HG03159 (cell line): Measurements from ENCODE around the gene NKTR.
"Not testable (repeated sequence)": the region's sequence is repeated elsewhere in the genome, so short reads cannot be mapped to it uniquely, and the experiment has no call there.

Source experiments
- ATAC-seq: cut with Tn5 transposase; IDR thresholded peaks from one replicate; pipeline ENCODE4 v1.9.1; 2021; ENCODE audit warnings: mild to moderate bottlenecking, moderate library complexity; ENCODE audit not compliant: unreplicated experiment

The NKTR gene

GRCh38 chr3:42593635-42594034 is 6.9 kb upstream of the NKTR start:
- ATAC-seq, result no peak

DNA sequence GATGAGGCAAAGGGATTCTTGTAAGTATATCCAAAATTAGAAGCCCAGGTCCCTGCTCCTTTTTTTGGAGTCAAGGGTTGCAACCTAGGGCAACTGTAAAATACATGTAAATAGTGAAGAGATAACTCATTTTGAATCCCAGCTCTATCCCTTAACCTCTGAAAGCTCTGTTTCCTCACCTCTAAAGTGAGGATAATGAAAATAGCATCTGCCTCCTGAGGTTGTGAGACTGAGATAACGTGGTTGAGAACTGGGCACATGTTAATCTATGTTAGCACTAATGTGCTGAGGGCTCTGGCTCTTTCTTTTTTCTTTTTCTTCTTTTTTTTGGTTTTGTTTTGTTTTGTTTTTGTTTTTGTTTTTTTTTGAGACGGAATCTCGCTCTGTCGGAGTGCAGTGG is 4.8 kb upstream of the NKTR start:
- no peak for ATAC-seq

- not testable (repeated sequence) for ATAC-seq
These were observed 3.4 kb upstream of the NKTR start for GRCh38 chr3:42597098-42597497.

DNA sequence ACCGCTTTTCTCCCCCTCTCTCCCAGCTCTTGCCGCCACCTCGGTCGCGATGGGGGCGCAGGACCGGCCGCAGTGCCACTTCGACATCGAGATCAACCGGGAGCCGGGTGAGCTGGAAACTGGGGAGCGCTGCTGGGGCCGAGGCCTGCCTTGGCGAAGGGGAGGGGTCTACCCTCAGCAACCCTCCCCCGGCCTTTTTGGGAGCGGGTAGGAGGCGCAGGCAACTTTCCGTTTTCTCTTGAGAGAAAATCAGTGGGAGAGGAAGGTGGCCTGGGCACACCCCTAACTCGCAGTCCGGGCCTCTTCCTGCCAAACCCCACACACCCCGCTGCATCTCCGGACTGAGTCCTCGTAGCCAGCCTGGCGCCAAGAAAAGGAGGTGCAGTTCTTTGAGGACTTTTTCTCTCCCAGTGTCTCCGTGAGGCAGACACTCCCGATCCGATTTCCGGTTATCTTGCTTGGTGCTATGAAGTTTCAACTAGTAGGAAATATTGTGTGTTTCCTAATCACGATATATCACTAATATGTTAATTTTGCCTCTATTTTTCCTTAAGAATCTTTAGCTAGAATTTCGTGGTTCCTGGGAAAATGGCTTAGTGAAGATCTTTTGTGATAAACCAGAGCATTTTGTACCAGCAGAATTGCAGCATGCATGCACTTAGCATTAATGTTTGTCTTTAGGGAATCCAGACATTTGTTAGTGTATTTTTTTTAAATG is 631 bp downstream of the NKTR start:
- peak; percentile 16 for ATAC-seq

GRCh38 chr3:42601896-42602581 is 1.6 kb downstream of the NKTR start:
- no peak for ATAC-seq

- no peak for ATAC-seq
These were observed 2.5 kb downstream of the NKTR start for GRCh38 chr3:42602961-42603360.

DNA sequence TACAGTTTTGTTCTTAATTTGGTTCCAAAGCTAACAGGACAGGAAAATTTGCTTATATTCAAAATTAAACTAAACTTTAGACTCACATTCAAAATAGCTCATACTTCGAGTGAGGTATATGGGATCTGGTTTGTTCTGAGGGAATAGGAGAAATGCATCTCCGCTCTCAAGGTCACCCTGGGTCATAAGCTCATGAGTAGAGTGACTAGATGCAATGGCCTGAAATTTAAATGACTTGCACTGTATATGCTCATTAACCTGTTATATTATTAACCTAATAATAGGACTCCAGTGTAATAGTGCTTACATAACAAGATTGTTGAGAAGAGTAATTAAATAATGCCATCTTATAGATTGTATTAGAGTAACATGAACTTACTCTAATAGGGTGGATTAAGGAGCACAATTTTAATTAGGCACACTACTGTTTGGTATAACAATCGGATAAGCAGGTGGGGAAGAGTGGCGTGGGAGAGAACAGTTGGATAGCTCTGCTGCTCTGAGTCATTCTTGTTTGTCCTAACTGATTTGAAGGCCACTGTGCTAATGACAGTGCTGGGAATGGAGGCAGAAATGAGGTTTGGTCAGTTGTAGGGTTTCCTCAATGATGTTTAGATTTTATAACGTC is 5.2 kb downstream of the NKTR start:
- ATAC-seq, result no peak

DNA sequence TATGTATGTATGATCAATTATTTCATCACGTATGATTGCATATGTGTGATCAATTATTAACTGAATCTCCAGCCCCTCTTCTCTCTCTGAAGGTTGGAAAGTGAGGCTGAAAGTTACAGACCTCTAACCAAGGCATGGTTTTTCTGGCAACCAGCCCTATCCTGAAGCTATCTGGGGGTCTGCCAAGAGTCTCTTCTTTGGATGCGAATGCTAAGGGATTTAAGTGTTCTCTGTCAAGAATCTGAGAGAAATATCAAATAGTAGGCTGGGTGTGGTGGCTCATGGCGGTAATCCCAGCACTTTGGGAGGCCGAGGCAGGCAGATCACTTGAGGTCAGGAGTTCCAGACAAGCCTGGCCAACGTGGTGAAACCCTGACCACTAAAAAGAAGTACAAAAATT is 8.1 kb downstream of the NKTR start:
- ATAC-seq, result no peak

GRCh38 chr3:42610976-42611375 is 10.5 kb downstream of the NKTR start:
- ATAC-seq, result no peak

DNA sequence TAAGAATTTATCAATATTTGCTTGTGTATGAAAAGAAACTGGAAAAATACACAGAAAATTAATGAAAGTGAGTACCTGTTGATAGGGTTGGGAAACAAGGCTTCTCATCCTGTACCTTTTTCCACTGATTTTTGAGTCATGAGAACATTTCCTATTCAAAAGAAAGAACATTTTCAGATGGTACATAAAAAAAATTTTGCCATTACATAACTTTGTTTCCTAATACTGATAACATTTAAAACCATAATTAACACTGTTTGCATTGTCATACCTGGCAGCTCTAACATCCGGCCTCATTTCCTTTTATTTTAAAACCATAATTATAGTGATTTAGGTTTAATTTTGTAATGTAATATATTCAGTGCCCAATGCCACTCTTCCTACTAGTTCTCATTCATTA is 11.7 kb downstream of the NKTR start:
- no peak for ATAC-seq

DNA sequence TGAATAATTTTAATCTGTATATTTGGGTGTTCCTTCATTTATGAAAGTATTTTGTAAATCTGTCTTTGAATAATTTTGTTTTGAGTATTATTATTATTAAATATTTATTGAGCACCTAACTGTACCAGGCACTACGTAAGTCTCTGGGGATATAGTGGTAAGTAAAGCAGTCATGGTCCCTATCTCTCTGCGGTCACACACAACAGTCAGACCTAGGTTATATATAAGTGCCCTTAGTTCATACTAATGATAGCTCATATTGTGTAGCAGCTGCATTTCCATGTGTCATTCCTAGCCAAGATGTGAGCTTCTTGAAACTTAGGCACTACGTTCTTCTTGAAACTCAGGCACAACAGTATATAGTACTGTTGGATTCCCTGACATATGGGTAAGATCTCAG is 12.4 kb downstream of the NKTR start:
- peak; percentile 57 for ATAC-seq

DNA sequence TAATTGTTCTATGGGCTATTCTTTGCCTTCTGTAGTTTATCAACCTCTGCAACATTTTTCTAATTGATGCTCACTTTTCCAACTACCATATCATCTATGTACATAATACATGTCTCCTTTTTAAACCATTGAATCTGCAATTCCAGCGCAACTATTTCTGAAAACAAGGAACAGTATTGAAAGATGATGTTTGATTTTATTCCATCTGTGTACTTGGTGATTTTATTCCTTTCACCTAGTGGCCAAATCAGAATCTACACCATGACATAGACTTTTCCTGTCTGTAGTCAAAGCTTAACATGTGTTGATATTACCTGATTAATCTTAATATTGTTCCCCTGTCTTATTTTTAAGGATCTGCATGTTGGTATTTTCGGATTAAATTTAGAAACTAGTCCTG is 13.0 kb downstream of the NKTR start:
- no peak for ATAC-seq

DNA sequence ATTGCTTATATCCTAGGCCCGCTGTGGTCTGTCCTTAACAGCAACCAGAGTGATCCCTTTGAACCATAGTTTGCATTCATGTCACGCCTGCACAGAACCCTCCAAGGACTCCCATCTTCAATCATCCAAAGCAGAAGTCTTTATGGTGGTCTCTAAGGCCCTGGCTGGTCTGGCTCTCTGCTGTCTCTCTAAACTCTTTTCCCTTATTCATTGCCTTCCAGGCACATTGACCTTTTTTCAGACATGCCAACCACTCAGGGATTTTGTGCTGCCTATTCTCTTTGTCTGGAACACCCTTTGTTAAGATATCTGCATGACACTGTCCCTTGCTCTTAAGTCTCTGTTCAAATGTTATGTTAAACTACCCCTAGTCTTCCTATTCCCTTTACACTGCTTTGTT is 31.1 kb downstream of the NKTR start:
- no peak for ATAC-seq

GRCh38 chr3:42632146-42632545 is 31.7 kb downstream of the NKTR start:
- no peak for ATAC-seq

DNA sequence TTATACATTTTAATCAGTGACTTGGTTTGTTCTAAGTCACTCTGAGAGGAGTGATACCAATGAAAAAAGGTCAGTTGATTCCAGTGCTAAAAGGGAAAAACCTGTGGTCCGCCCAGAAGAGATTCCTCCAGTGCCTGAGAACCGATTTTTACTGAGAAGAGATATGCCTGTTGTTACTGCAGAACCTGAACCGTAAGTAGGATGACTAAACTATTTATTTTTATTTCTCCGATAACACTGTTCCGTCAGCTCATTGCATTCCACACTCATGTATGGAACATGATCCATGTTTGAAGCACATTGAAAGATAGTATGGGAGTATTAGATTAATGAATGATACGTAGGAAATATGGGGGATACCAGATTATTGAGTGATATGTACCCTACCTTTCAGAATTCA is 33.1 kb downstream of the NKTR start:
- ATAC-seq, result no peak

GRCh38 chr3:42635111-42635510 is 34.6 kb downstream of the NKTR start:
- ATAC-seq, result no peak

DNA sequence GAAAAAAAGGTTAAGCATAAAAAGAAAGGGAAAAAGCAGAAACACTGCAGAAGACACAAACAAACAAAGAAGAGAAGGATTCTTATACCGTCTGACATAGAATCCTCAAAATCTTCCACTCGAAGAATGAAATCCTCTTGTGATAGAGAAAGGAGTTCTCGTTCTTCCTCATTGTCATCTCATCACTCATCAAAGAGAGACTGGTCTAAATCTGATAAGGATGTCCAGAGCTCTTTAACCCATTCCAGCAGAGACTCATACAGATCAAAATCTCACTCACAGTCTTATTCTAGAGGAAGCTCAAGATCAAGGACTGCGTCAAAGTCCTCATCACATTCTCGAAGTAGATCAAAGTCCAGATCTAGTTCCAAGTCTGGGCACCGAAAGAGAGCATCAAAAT is 36.5 kb downstream of the NKTR start:
- ATAC-seq, result no peak

DNA sequence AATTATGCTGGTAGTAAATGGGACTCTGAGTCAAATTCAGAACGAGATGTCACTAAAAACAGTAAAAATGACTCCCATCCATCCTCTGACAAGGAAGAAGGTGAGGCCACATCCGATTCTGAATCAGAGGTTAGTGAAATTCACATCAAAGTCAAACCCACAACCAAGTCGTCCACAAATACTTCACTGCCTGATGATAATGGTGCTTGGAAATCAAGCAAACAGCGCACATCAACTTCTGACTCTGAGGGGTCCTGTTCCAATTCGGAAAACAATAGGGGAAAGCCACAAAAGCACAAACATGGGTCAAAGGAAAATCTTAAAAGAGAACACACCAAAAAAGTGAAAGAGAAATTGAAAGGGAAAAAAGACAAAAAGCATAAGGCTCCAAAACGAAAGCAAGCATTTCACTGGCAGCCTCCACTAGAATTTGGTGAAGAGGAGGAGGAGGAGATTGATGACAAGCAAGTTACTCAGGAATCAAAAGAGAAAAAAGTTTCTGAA is 37.9 kb downstream of the NKTR start:
- no peak for ATAC-seq

- no peak for ATAC-seq
These were observed 38.7 kb downstream of the NKTR start for GRCh38 chr3:42639192-42639591.

DNA sequence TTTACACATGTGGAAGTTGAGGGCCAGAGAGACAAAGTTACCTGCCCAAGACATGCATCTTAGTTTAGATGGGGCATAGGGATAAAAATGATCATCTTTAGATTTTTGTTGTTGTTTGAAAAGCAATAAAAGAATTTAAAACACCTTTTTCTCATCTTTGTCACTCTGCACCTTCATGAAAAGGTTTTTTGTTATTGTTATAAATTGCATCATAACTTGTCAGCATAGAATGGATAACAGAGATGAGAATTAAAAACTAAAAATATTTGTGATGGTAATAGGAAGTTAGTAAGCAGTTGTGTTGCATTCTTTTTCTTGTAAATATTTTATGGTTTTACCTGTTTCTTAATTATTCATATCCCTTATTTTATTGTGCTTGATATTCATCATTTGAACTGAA is 39.6 kb downstream of the NKTR start:
- no peak for ATAC-seq

DNA sequence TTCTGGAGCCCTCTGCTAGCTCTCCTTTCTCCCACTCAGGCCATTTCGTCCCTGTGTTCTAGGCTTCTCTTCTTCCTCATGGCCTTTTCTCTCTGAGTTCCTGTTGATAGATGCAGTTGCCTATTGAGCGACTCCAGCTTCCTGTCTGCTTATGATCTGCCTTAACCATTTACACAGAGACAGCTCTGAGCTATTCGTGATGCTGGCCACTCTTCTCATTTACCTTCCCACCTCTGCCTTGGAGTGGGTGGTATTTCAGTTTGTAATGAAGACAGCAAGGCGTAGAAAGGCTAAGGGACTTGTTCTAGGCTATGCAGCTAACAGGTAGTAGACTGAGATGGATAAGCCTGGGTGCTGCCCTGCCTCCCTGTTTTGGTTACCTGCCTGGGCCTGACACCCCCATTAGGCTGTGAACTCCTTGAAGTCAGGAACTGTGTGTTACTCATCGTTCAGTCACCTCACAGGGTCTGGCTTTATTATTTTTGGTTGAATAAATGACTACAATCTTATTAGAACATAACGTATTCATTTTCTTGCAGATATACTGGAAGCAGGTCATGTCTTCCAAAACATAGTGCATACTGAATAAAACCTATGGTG is 40.4 kb downstream of the NKTR start:
- no peak for ATAC-seq
